K562 (cell line): ENCODE measurements around the gene TUT1. TPM values are rescaled to one million over a fixed set of nuclear protein-coding genes. Genes with fewer than 3 reads are reported as not detected.
A peak's percentile ranks its signal among the peaks of the same experiment; 100 is the strongest.

Experiments
- DLX4 ChIP-seq: fragments of 250-450 bp; sonication (Bioruptor Pico); IDR thresholded peaks from 2 replicates; pipeline ENCODE4 v1.6.1; 2021; ENCODE audit warnings: mild to moderate bottlenecking
- HIVEP1 ChIP-seq: fragments of 250-450 bp; sonication (Bioruptor Pico); IDR thresholded peaks from 2 replicates; pipeline ENCODE4 v1.4.0; 2020; ENCODE audit warnings: mild to moderate bottlenecking
- IRF2 ChIP-seq: sonication (generic); formaldehyde crosslinking; IDR thresholded peaks from 2 replicates; pipeline ENCODE4 v1.8.1; 2022; ENCODE audit warnings: mild to moderate bottlenecking, missing genetic modification reagents
- KLF10 ChIP-seq: fragments of 250-450 bp; sonication (Bioruptor Pico); IDR thresholded peaks from 2 replicates; pipeline ENCODE4 v1.6.1; 2021; ENCODE audit warnings: matching md5 sums
- KLF6 ChIP-seq: fragments of 250-450 bp; sonication (Bioruptor Pico); IDR thresholded peaks from 2 replicates; pipeline ENCODE4 v1.4.0; 2020; ENCODE audit warnings: mild to moderate bottlenecking, moderate library complexity, borderline replicate concordance
- MYC ChIP-seq, 2 experiments: fragments of 250-450 bp in 1 of 2; sonication (Bioruptor Pico) in 1 of 2; IDR thresholded peaks; 2 replicates each; pipeline versions ENCODE4 v1.5.1 to v1.6.1; 2012 to 2021; ENCODE audit warnings: low read depth in 2 of 2, borderline replicate concordance in 1 of 2, improper control_type of control experiment in 1 of 2, low read length in 1 of 2, mild to moderate bottlenecking in 1 of 2, moderate library complexity in 1 of 2
- NELFE ChIP-seq: IDR thresholded peaks from 2 replicates; pipeline ENCODE4 v1.6.1; 2011; ENCODE audit warnings: mild to moderate bottlenecking; ENCODE audit not compliant: insufficient read depth, insufficient read length
- PHB ChIP-seq: fragments of 250-450 bp; sonication (Bioruptor Pico); IDR thresholded peaks from 2 replicates; pipeline ENCODE4 v1.5.0; 2021
- PHF21A ChIP-seq: fragments of 450-650 bp; IDR thresholded peaks from 2 replicates; pipeline ENCODE4 v1.6.1; 2017; ENCODE audit warnings: low read depth, borderline replicate concordance
- PHTF2 ChIP-seq: fragments of 250-450 bp; sonication (Bioruptor Pico); IDR thresholded peaks from 2 replicates; pipeline ENCODE4 v1.5.0; 2021; ENCODE audit warnings: mild to moderate bottlenecking
- RBM22 ChIP-seq: fragments of 200-400 bp; formaldehyde crosslinking; IDR thresholded peaks from 2 replicates; pipeline ENCODE4 v1.6.1; 2018; ENCODE audit warnings: low read length, low read depth; ENCODE audit not compliant: poor library complexity, severe bottlenecking
- ZNF431 ChIP-seq: sonication (generic); formaldehyde crosslinking; IDR thresholded peaks from 2 replicates; pipeline ENCODE4 v1.8.0; 2022; ENCODE audit warnings: mild to moderate bottlenecking, missing genetic modification reagents
- polyA plus RNA-seq, 8 experiments: library from polyadenylated mRNA; depleted of rRNA in 4 of 8; stranded (reverse) in 5 of 8; unstranded in 3 of 8; fragments of >200 nt; fragmentation: Nextera tagmentation in 2 of 8; fragmentation: Illumina TruSeq in 1 of 8; extraction: Ambion mirVana in 2 of 8; extraction: Trizol in 1 of 8; gene quantifications; 2 replicates each; pipeline versions ENCODE4 v1.2.1 to v1.2.3, GENCODE V29; 2011 to 2014; ENCODE audit warnings: inconsistent platforms in 1 of 8, missing spikeins in 1 of 8
- total RNA-seq, 7 experiments: library from RNA; depleted of rRNA in 6 of 7; stranded (reverse); fragments of >200 nt in 6 of 7; fragmentation: Illumina TruSeq in 2 of 7; extraction: Trizol in 2 of 7; gene quantifications; 2 replicates each; pipeline versions ENCODE4 v1.2.1 to v1.2.3, GENCODE V29; 2011 to 2021; ENCODE audit warnings: low replicate concordance in 1 of 7

The TUT1 gene
- total and polyA plus RNA-seq, 9 of the 15 experiments (the other 6 are each of a cell fraction or from before 2014, with no cell fraction given) = 0.66 to 44.3 (median 15.7) TPM

- TF ChIP-seq KLF6 (CRISPR knock-in tag) (no peak; the same call in 1 of the 2 replicates), KLF10 (CRISPR knock-in tag) (no peak), RBM22 (no peak), HIVEP1 (CRISPR knock-in tag) (no peak), NELFE (no peak), DLX4 (CRISPR knock-in tag) (no peak), ZNF431 (CRISPR knock-in tag) (peak; percentile 71; the same call in 1 of the 2 replicates), PHB (no peak), IRF2 (CRISPR knock-in tag) (no peak), PHF21A (no peak), PHTF2 (CRISPR knock-in tag) (no peak), MYC (IDR thresholded peaks at IDR 0.05; ENCODE audit: low read depth, low read length) (peak; percentile 65), MYC (CRISPR knock-in tag; IDR thresholded peaks at IDR 0.05; ENCODE audit: borderline replicate concordance, low read depth) (peak; percentile 26; the same call in 1 of the 2 replicates)
These were observed 45.7 kb downstream of the TUT1 start (continued) for GRCh38 chr11:62545437-62546243.
